Mesenchymal stem cell (in vitro differentiated cells and primary cell): ENCODE results near the gene FAM156A.
"Not testable (repeated sequence)": the region's sequence is repeated elsewhere in the genome, so short reads cannot be mapped to it uniquely, and the experiment has no call there.

Source experiments
- DNase-seq: peaks from one replicate; pipeline ENCODE4 v3.0.0-alpha.2; 2013
- H2AFZ ChIP-seq: one replicate; pipeline ENCODE4 v1.6.1; 2013; ENCODE audit warnings: low read depth, mild to moderate bottlenecking, control low read depth, inconsistent platforms, low read length, moderate library complexity
- H2AK5ac ChIP-seq: 2 replicates; pipeline ENCODE4 v1.6.1; 2013; ENCODE audit warnings: low read length, moderate library complexity, mild to moderate bottlenecking, inconsistent platforms; ENCODE audit not compliant: severe bottlenecking
- H2BK120ac ChIP-seq: one replicate; pipeline ENCODE4 v1.6.1; 2013; ENCODE audit warnings: low read depth, mild to moderate bottlenecking, inconsistent platforms, low read length, moderate library complexity
- H2BK12ac ChIP-seq, 2 experiments: one replicate each; pipeline ENCODE4 v1.6.1; 2013; ENCODE audit warnings: inconsistent platforms in 2 of 2, low read length in 2 of 2, mild to moderate bottlenecking in 2 of 2, moderate library complexity in 2 of 2, control low read depth in 1 of 2
- H2BK15ac ChIP-seq: one replicate; pipeline ENCODE4 v1.6.1; 2013; ENCODE audit warnings: mild to moderate bottlenecking, low read depth, inconsistent platforms; ENCODE audit not compliant: poor library complexity, severe bottlenecking
- H2BK5ac ChIP-seq: 2 replicates; pipeline ENCODE4 v1.6.1; 2013; ENCODE audit warnings: low read depth, mild to moderate bottlenecking, low read length, control low read depth, inconsistent platforms; ENCODE audit not compliant: poor library complexity, severe bottlenecking
- H3K14ac ChIP-seq, 2 experiments: one replicate each; pipeline ENCODE4 v1.6.1; 2013; ENCODE audit warnings: inconsistent platforms in 2 of 2, low read length in 2 of 2, control low read depth in 1 of 2, mild to moderate bottlenecking in 1 of 2, moderate library complexity in 1 of 2
- H3K18ac ChIP-seq, 2 experiments: one replicate each; pipeline ENCODE4 v1.6.1; 2013; ENCODE audit warnings: inconsistent platforms in 2 of 2, low read length in 2 of 2, control low read depth in 1 of 2, low read depth in 1 of 2, mild to moderate bottlenecking in 1 of 2
- H3K23ac ChIP-seq, 2 experiments: one replicate each; pipeline ENCODE4 v1.6.1; 2013; ENCODE audit warnings: inconsistent platforms in 2 of 2, low read length in 2 of 2, mild to moderate bottlenecking in 2 of 2, moderate library complexity in 2 of 2, control low read depth in 1 of 2
- H3K27ac ChIP-seq: 2 replicates; pipeline ENCODE4 v1.5.1; 2013; ENCODE audit warnings: mild to moderate bottlenecking, moderate library complexity, low read length, control low read depth, inconsistent platforms; ENCODE audit not compliant: poor library complexity, severe bottlenecking
- H3K27me3 ChIP-seq, 2 experiments: 2 replicates each; pipeline versions ENCODE4 v1.6.1 to v1.7.0; 2013; ENCODE audit warnings: low read length in 2 of 2, mild to moderate bottlenecking in 2 of 2, moderate library complexity in 2 of 2, control low read depth in 1 of 2, inconsistent platforms in 1 of 2; ENCODE audit not compliant: control insufficient read depth in 1 of 2, insufficient read depth in 1 of 2
- H3K36me3 ChIP-seq, 2 experiments: 2 replicates each; pipeline versions ENCODE4 v1.6.1 to v1.7.0; 2013; ENCODE audit warnings: low read length in 2 of 2, control low read depth in 1 of 2, inconsistent platforms in 1 of 2, low read depth in 1 of 2, mild to moderate bottlenecking in 1 of 2; ENCODE audit not compliant: insufficient read depth in 2 of 2, control insufficient read depth in 1 of 2
- H3K4ac ChIP-seq, 2 experiments: one replicate each; pipeline ENCODE4 v1.6.1; 2013; ENCODE audit warnings: inconsistent platforms in 2 of 2, low read length in 2 of 2, mild to moderate bottlenecking in 2 of 2, moderate library complexity in 2 of 2, control low read depth in 1 of 2, low read depth in 1 of 2
- H3K4me1 ChIP-seq: 2 replicates; pipeline ENCODE4 v1.6.1; 2013; ENCODE audit warnings: low read depth, low read length, control low read depth; ENCODE audit not compliant: control insufficient read depth, insufficient read depth
- H3K4me2 ChIP-seq: 2 replicates; pipeline ENCODE4 v1.6.1; 2013; ENCODE audit warnings: low read length, mild to moderate bottlenecking, inconsistent platforms; ENCODE audit not compliant: poor library complexity, severe bottlenecking
- H3K4me3 ChIP-seq, 2 experiments: 2 replicates each; pipeline versions ENCODE4 v1.5.1 to v1.7.0; 2013; ENCODE audit warnings: low read length in 2 of 2, mild to moderate bottlenecking in 2 of 2, control low read depth in 1 of 2, low read depth in 1 of 2; ENCODE audit not compliant: insufficient read depth in 1 of 2
- H3K79me1 ChIP-seq: replicated peaks from 2 replicates; pipeline ENCODE4 v1.6.1; 2013; ENCODE audit warnings: mild to moderate bottlenecking, control low read depth, low read length, inconsistent platforms; ENCODE audit not compliant: poor library complexity, severe bottlenecking
- H3K9ac ChIP-seq: 2 replicates; pipeline ENCODE4 v1.7.0; 2013; ENCODE audit warnings: mild to moderate bottlenecking, low read length, moderate library complexity
- H3K9me3 ChIP-seq: 2 replicates; pipeline ENCODE4 v1.7.0; 2013; ENCODE audit warnings: mild to moderate bottlenecking, low read length; ENCODE audit not compliant: control insufficient read depth
- H4K8ac ChIP-seq: one replicate; pipeline ENCODE4 v1.6.1; 2013; ENCODE audit warnings: inconsistent platforms, mild to moderate bottlenecking, low read length, moderate library complexity
- H4K91ac ChIP-seq: one replicate; pipeline ENCODE4 v1.6.1; 2013; ENCODE audit warnings: mild to moderate bottlenecking, low read length, inconsistent platforms
- WGBS: methylation state at CpG from one replicate; pipeline ENCODE4 v1.1.7; 2013; ENCODE audit warnings: mixed read lengths; 5-methylcytosine and 5-hydroxymethylcytosine counted together

The FAM156A gene

GRCh38 chrX:52977953-52978352, 19.6 kb upstream of the FAM156A start:
- Histone ChIP-seq H2AK5ac (no peak overlapping the region), H2AFZ (no peak overlapping the region), H3K36me3 (no peaks in the 10 kb centered on the region), H3K27me3 (peaks cover 0 to 27% of the 10 kb centered on the region in 2 experiments), H3K79me1 (peaks cover 4% of the 10 kb centered on the region), H3K27ac (no peak overlapping the region), H2BK120ac (no peak overlapping the region), H2BK5ac (no peak overlapping the region), H4K8ac (no peak overlapping the region), H3K4me1 (peaks cover 3% of the 10 kb centered on the region), H3K23ac (no peak overlapping the region), H3K9ac (no peak overlapping the region), H3K4ac (no peak overlapping the region), H3K9me3 (no peaks in the 10 kb centered on the region), H2BK15ac (no peak overlapping the region), H3K14ac (no peak overlapping the region), H3K4me3 (no peak overlapping the region), H3K4me2 (no peak overlapping the region), H3K18ac (no peak overlapping the region), H4K91ac (no peak overlapping the region), H2BK12ac (no peak overlapping the region)
- peak; percentile 24 for DNase-seq
- 87% methylated on average over 1 of the region's 2 CpGs for WGBS

DNA sequence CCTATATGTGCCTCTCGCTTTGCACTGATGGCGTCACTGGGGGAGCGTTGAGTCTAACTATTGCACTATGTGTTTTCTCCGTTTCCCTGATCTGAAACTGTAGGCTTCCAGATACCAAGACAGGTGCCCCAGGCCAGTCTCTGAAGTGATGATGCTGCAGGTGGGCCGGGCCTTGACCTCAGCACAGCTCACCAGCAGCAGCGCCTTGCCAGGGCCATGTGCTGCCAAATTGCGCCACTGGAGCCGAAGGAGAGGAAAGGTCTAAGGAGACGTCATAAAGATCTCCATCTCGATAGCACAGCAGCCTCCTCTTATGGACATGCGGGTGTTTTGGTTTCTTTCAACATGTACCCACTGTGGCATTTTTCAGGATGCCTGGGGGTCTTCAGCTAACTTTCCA, 17.3 kb upstream of the FAM156A start:
- H2AK5ac ChIP-seq, H3K4me1 ChIP-seq, H3K18ac ChIP-seq, H3K36me3 ChIP-seq, H2BK15ac ChIP-seq, H3K4me3 ChIP-seq, H2BK5ac ChIP-seq, H3K27ac ChIP-seq, H3K9me3 ChIP-seq, H3K14ac ChIP-seq, H2BK120ac ChIP-seq, H4K8ac ChIP-seq, H3K79me1 ChIP-seq, H4K91ac ChIP-seq, H2BK12ac ChIP-seq, H3K4me2 ChIP-seq, H2AFZ ChIP-seq, H3K9ac ChIP-seq, H3K4ac ChIP-seq, H3K23ac ChIP-seq, DNase-seq: not testable (repeated sequence)
- peaks cover 0 to 21% of the 10 kb centered on the region in 2 experiments for H3K27me3 ChIP-seq
- WGBS: 98% methylated on average over 10 of the region's 11 CpGs

- H3K4me2 ChIP-seq, H3K18ac ChIP-seq, H2AK5ac ChIP-seq, H3K9me3 ChIP-seq, H4K8ac ChIP-seq, H3K9ac ChIP-seq, H2BK5ac ChIP-seq, H3K14ac ChIP-seq, H3K23ac ChIP-seq, H3K4ac ChIP-seq, DNase-seq, H3K36me3 ChIP-seq, H2AFZ ChIP-seq, H3K27ac ChIP-seq, H2BK15ac ChIP-seq, H4K91ac ChIP-seq, H3K4me1 ChIP-seq, H3K4me3 ChIP-seq, H2BK120ac ChIP-seq, H3K79me1 ChIP-seq, H2BK12ac ChIP-seq: not testable (repeated sequence)
- WGBS: 92% methylated on average over 7 of the region's 8 CpGs
- peaks cover 0 to 21% of the 10 kb centered on the region in 2 experiments for H3K27me3 ChIP-seq
These were observed 16.1 kb upstream of the FAM156A start for GRCh38 chrX:52974336-52974992.

- H3K4me2 ChIP-seq, H2BK12ac ChIP-seq, H3K27ac ChIP-seq, H3K4me3 ChIP-seq, H3K36me3 ChIP-seq, H3K23ac ChIP-seq, H3K27me3 ChIP-seq, H3K14ac ChIP-seq, H3K79me1 ChIP-seq, H3K9ac ChIP-seq, H2BK5ac ChIP-seq, H3K9me3 ChIP-seq, H2AFZ ChIP-seq, H2AK5ac ChIP-seq, H2BK15ac ChIP-seq, DNase-seq, H4K8ac ChIP-seq, H2BK120ac ChIP-seq, H3K4me1 ChIP-seq, H3K4ac ChIP-seq, H4K91ac ChIP-seq, H3K18ac ChIP-seq: not testable (repeated sequence)
- WGBS: no CpG with 5 or more reads among the region's 10 CpGs
These were observed 9.6 kb upstream of the FAM156A start for GRCh38 chrX:52967922-52968321.
